ENCODE data around the gene GPNMB.

The GPNMB gene

DNA sequence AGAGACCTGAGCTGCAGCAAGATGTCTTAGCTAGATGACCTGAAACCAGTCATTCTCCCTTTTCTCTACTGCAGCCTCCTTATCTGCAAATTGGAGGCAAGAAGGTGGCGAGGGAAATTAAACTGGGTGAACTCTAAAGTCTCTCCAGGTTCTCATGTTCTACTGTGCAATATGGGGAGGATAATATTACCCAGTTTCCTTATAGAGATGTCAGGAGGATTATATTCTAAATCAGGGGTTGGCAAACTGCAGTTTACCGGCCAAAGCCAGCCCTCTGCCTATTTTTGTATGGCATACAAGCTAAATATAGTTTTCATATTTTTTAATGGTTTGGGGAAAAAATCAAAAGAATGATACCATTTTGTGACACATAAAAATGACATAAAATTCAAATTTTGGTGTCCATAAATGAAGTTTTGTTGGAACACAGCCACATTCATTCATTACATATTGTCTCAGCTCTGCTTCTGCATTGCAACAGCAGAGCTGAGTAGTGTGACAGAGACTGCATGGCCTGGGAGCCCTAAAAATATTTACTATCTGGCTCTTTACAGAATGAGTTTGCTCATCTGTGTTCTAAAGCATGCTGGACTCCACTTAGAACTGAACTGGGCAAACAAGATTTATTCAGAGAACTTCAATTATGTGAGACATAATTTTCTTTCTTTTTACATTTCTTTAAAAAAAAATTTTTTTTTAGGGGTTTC, 33.4 kb downstream of the GPNMB start:
- Histone ChIP-seq H3K4me1 (ENCODE audit: control insufficient read depth in 1 of 2, insufficient read depth in 2 of 2, low read length in 2 of 2) (no peaks in the 10 kb centered on the region), H3K27ac (ENCODE audit: low read depth, low read length) (no peak overlapping the region), H3K27me3 (ENCODE audit: control insufficient read depth in 1 of 2, insufficient read depth in 2 of 2, low read length in 2 of 2) (no peaks in the 10 kb centered on the region), H3K36me3 (ENCODE audit: control insufficient read depth in 1 of 2, insufficient read depth in 2 of 2, low read length in 2 of 2) (no peaks in the 10 kb centered on the region), H3K4me3 (ENCODE audit: low read depth in 1 of 2, low read length in 2 of 2) (no peak overlapping the region), H3K9ac (ENCODE audit: low read depth in 1 of 2, low read length in 2 of 2) (no peak overlapping the region), H3K9me3 (ENCODE audit: control insufficient read depth in 1 of 2, low read length in 2 of 2) (no peaks in the 10 kb centered on the region)

DNA sequence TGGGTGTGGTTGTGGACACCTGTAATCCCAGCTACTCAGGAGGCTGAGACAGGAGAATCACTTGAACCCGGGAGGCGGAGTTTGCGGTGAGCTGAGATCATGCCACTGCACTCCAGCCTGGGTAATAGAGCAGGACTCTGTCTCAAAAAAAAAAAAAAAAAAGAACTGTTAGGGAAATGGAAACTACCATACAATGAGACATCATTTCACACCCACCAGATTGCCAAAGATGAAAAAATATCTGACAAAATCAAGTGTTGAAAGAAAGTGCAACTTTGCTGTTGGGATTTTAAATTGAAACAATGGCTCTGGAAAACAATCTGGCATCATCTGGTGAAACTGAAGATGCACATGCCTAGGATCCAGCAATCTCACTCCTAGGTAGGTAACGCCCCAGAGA, 36.5 kb downstream of the GPNMB start:
- Histone ChIP-seq H3K9ac (ENCODE audit: low read depth in 1 of 2, low read length in 2 of 2) (no peak overlapping the region), H3K27ac (ENCODE audit: low read depth, low read length) (no peak overlapping the region), H3K36me3 (ENCODE audit: control insufficient read depth in 1 of 2, insufficient read depth in 2 of 2, low read length in 2 of 2) (no peaks in the 10 kb centered on the region), H3K4me1 (ENCODE audit: control insufficient read depth in 1 of 2, insufficient read depth in 2 of 2, low read length in 2 of 2) (no peaks in the 10 kb centered on the region), H3K27me3 (ENCODE audit: control insufficient read depth in 1 of 2, insufficient read depth in 2 of 2, low read length in 2 of 2) (no peaks in the 10 kb centered on the region), H3K4me3 (ENCODE audit: low read depth in 1 of 2, low read length in 2 of 2) (no peak overlapping the region), H3K9me3 (ENCODE audit: control insufficient read depth in 1 of 2, low read length in 2 of 2) (no peaks in the 10 kb centered on the region)

DNA sequence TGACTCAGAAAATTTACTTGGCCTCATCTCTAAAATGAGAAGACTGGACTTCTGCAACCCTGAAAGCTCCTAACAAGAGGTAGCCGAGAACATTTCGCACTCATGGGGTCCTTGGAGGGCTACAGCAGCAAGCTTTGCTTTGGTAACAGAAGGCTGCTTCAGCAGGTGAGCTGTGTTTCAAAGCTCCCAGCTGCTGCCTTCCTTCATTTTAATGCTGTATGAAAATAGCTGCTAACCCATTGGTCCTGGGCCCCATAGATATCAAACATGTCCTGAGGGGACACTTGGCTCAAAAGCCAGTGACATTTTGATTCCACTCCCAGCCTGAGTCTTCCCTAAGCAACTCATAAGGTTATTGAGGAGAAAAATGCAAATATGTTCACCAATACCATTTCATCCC, 38.3 kb downstream of the GPNMB start:
- no peaks in the 10 kb centered on the region for H3K9me3 ChIP-seq (ENCODE audit: control insufficient read depth in 1 of 2, low read length in 2 of 2)
- no peaks in the 10 kb centered on the region for H3K4me1 ChIP-seq (ENCODE audit: control insufficient read depth in 1 of 2, insufficient read depth in 2 of 2, low read length in 2 of 2)
- no peak overlapping the region for H3K9ac ChIP-seq (ENCODE audit: low read depth in 1 of 2, low read length in 2 of 2)
- no peaks in the 10 kb centered on the region for H3K27me3 ChIP-seq (ENCODE audit: control insufficient read depth in 1 of 2, insufficient read depth in 2 of 2, low read length in 2 of 2)
- H3K27ac ChIP-seq (ENCODE audit: low read depth, low read length) = no peak overlapping the region
- H3K36me3 ChIP-seq (ENCODE audit: control insufficient read depth in 1 of 2, insufficient read depth in 2 of 2, low read length in 2 of 2) = no peaks in the 10 kb centered on the region
- no peak overlapping the region for H3K4me3 ChIP-seq (ENCODE audit: low read depth in 1 of 2, low read length in 2 of 2)

DNA sequence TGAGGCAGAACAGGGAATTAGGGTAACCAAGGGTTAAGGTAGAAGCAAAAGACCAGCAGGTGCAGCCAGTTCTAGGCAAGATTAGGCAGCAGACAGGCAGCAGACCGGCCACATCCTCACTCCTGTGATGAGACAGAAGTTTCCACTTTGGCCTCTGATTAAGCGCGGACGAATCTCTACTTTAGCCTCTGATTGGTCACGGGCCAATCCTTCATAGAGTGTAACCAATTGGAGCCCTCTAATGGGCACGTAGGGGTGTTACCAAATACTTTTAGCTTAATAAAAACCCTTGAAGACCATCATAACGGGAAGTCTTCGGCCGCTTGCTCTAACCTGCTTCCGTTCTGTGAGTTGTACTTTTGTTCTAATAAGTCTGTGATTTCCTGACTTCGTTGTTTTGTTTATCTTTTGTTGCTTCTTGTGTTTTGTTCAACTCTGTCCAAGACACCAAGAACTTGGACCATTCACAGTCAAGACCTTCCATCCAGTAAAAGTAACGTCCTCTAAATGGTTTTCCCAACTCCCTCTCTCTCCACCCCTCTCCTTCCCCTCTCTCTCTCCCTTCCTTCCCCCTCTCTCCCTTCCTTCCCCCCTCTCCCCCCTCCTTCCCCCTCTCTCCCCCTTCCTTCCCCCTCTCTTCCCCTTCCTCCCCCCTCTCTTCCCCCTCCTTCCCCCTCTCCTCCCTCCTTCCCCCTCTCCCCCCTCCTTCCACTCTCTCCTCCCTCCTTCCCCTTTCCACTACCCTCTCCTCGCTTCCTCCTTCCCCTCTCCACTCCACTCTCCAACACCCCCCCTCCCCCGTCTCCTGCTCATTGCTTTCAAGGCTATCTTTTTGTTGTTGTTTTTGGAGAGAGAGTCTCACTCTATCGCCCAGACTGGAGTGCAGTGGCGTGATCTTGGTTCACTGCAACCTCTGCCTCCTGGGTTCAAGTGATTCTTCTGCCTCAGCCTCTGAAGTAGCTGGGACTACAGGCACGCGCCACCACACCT, 39.4 kb downstream of the GPNMB start:
- Histone ChIP-seq H3K4me3 (ENCODE audit: low read depth in 1 of 2, low read length in 2 of 2) (no peak overlapping the region), H3K27ac (ENCODE audit: low read depth, low read length) (no peak overlapping the region), H3K4me1 (ENCODE audit: control insufficient read depth in 1 of 2, insufficient read depth in 2 of 2, low read length in 2 of 2) (no peaks in the 10 kb centered on the region), H3K9ac (ENCODE audit: low read depth in 1 of 2, low read length in 2 of 2) (no peak overlapping the region), H3K27me3 (ENCODE audit: control insufficient read depth in 1 of 2, insufficient read depth in 2 of 2, low read length in 2 of 2) (no peaks in the 10 kb centered on the region), H3K9me3 (ENCODE audit: control insufficient read depth in 1 of 2, low read length in 2 of 2) (no peaks in the 10 kb centered on the region), H3K36me3 (ENCODE audit: control insufficient read depth in 1 of 2, insufficient read depth in 2 of 2, low read length in 2 of 2) (no peaks in the 10 kb centered on the region)

DNA sequence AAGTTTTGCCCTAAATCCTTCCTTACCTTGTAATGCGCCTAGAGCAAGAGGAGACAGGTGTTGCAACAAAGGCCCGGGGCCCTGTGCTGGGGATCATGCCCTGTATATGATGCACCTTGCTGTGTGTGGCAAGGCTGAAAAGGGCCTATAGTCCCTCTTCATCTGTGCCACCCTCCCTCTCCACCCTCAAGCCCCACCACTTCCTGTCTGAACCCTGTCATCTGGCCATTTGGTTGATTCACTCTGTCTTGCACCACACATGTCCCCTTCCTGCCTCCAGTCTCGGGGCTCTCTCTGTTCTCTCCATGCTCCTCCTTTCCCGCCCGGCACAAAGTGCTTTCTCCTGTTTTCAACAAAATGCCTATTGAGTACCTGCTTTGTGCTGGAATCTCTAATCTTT, 41.0 kb downstream of the GPNMB start:
- no peaks in the 10 kb centered on the region for H3K4me1 ChIP-seq (ENCODE audit: control insufficient read depth in 1 of 2, insufficient read depth in 2 of 2, low read length in 2 of 2)
- H3K27me3 ChIP-seq (ENCODE audit: control insufficient read depth in 1 of 2, insufficient read depth in 2 of 2, low read length in 2 of 2) = no peaks in the 10 kb centered on the region
- no peak overlapping the region for H3K4me3 ChIP-seq (ENCODE audit: low read depth in 1 of 2, low read length in 2 of 2)
- no peaks in the 10 kb centered on the region for H3K36me3 ChIP-seq (ENCODE audit: control insufficient read depth in 1 of 2, insufficient read depth in 2 of 2, low read length in 2 of 2)
- H3K27ac ChIP-seq (ENCODE audit: low read depth, low read length) = no peak overlapping the region
- no peaks in the 10 kb centered on the region for H3K9me3 ChIP-seq (ENCODE audit: control insufficient read depth in 1 of 2, low read length in 2 of 2)
- no peak overlapping the region for H3K9ac ChIP-seq (ENCODE audit: low read depth in 1 of 2, low read length in 2 of 2)

DNA sequence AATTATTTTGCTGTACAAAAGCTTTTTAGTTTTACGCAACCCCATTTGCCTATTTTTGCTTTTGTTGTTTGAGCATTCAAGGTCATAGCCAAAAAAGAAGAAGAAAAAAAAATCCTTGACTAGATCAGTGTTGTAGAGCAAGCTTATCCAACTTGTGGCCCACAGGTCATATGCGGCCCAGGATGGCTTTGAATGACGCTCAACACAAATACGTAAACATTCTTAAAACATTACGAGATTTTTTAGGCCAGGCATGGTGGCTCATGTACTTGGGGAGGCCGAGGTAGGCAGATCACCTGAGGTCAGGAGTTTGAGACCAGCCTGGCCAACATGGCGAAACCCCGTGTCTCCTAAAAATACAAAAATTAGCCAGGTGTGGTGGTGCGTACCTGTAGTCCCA, 44.4 kb downstream of the GPNMB start:
- Histone ChIP-seq H3K4me3 (ENCODE audit: low read depth in 1 of 2, low read length in 2 of 2) (no peak overlapping the region), H3K4me1 (ENCODE audit: control insufficient read depth in 1 of 2, insufficient read depth in 2 of 2, low read length in 2 of 2) (no peaks in the 10 kb centered on the region), H3K36me3 (ENCODE audit: control insufficient read depth in 1 of 2, insufficient read depth in 2 of 2, low read length in 2 of 2) (no peaks in the 10 kb centered on the region), H3K9me3 (ENCODE audit: control insufficient read depth in 1 of 2, low read length in 2 of 2) (no peaks in the 10 kb centered on the region), H3K9ac (ENCODE audit: low read depth in 1 of 2, low read length in 2 of 2) (no peak overlapping the region), H3K27me3 (ENCODE audit: control insufficient read depth in 1 of 2, insufficient read depth in 2 of 2, low read length in 2 of 2) (no peaks in the 10 kb centered on the region), H3K27ac (ENCODE audit: low read depth, low read length) (no peak overlapping the region)

DNA sequence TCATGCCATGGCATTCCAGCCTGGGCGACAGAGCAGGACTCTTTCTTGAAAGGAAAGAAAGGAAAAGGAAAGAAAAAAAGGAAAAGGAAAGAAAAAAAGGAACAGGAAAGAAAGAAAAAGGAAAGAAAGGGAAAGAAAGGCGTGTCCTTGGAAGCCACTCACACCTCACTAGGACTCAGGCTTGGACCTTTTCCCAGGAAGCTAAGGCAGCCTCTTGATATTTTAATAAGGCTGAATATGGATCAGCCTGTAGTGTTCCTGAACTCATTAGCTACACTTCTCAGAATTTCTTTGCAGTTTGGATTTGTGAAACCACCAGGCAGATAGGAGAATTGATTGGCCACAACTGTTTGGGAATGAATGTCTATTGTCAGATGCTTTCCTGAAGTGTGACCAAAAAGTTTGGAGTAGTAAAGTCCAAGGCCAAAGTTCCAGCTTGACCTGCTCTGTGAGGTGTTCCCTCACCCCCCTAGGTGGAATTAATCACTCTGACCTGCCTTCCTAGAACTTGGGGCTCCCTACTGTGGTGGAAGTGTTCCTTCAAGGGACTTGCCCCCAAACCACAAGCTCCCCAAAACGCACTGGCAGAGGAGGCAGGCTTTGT, 45.5 kb downstream of the GPNMB start:
- Histone ChIP-seq H3K4me3 (ENCODE audit: low read depth in 1 of 2, low read length in 2 of 2) (no peak overlapping the region), H3K27me3 (ENCODE audit: control insufficient read depth in 1 of 2, insufficient read depth in 2 of 2, low read length in 2 of 2) (no peaks in the 10 kb centered on the region), H3K9me3 (ENCODE audit: control insufficient read depth in 1 of 2, low read length in 2 of 2) (no peaks in the 10 kb centered on the region), H3K27ac (ENCODE audit: low read depth, low read length) (no peak overlapping the region), H3K9ac (ENCODE audit: low read depth in 1 of 2, low read length in 2 of 2) (no peak overlapping the region), H3K4me1 (ENCODE audit: control insufficient read depth in 1 of 2, insufficient read depth in 2 of 2, low read length in 2 of 2) (no peaks in the 10 kb centered on the region), H3K36me3 (ENCODE audit: control insufficient read depth in 1 of 2, insufficient read depth in 2 of 2, low read length in 2 of 2) (no peaks in the 10 kb centered on the region)

DNA sequence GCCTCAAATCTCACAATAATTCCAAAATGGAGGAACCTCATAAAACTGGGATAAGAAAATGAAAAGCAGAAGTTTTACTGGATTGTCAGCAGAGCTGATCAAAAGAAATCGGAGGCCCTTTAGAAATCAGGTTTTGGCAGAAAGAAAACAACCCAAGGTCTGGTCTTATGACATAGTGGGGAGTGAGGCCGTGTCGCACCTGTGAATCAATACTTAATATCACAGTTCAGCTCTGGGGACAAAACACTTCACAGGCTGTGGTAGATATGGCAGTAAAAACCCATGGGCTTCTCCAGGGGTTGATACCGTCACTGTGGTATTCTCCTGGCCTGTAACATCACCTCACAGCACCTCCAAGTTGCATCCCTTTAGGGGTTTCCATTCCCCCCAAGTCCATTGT, 46.0 kb downstream of the GPNMB start:
- no peak overlapping the region for H3K9ac ChIP-seq (ENCODE audit: low read depth in 1 of 2, low read length in 2 of 2)
- H3K4me1 ChIP-seq (ENCODE audit: control insufficient read depth in 1 of 2, insufficient read depth in 2 of 2, low read length in 2 of 2) = no peaks in the 10 kb centered on the region
- no peaks in the 10 kb centered on the region for H3K9me3 ChIP-seq (ENCODE audit: control insufficient read depth in 1 of 2, low read length in 2 of 2)
- H3K36me3 ChIP-seq (ENCODE audit: control insufficient read depth in 1 of 2, insufficient read depth in 2 of 2, low read length in 2 of 2) = no peaks in the 10 kb centered on the region
- H3K4me3 ChIP-seq (ENCODE audit: low read depth in 1 of 2, low read length in 2 of 2) = no peak overlapping the region
- no peaks in the 10 kb centered on the region for H3K27me3 ChIP-seq (ENCODE audit: control insufficient read depth in 1 of 2, insufficient read depth in 2 of 2, low read length in 2 of 2)
- H3K27ac ChIP-seq (ENCODE audit: low read depth, low read length) = no peak overlapping the region

DNA sequence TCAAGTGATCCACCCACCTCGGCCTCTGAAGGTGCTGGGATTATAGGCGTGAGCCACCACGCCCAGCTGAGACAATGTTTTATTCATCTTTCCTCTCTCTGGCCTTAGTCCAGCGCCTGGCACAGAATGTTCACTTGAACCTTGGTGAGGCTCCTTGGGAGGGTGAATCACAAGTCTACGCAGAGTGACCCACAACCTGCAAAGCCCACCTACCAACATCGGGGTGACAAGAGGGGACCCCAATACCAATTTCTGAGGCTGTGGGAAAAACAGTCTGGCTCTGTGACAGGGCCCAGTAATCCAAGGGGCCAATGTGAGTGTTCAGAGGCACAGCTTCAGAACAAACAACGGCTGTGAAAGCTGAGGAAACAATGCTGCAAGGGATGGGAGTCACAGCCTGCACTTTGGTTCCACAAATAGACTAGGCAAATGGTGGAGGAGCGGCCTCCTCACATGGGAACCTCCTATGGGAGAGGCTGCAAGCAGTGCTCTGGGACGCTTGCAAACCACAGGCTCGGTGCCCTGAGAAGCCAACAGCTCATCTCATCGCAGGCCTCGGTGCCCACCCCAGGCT, 47.0 kb downstream of the GPNMB start:
- H3K9ac ChIP-seq (ENCODE audit: low read depth in 1 of 2, low read length in 2 of 2) = no peak overlapping the region
- no peak overlapping the region for H3K4me3 ChIP-seq (ENCODE audit: low read depth in 1 of 2, low read length in 2 of 2)
- no peaks in the 10 kb centered on the region for H3K27me3 ChIP-seq (ENCODE audit: control insufficient read depth in 1 of 2, insufficient read depth in 2 of 2, low read length in 2 of 2)
- H3K9me3 ChIP-seq (ENCODE audit: control insufficient read depth in 1 of 2, low read length in 2 of 2) = no peaks in the 10 kb centered on the region
- H3K27ac ChIP-seq (ENCODE audit: low read depth, low read length) = no peak overlapping the region
- H3K36me3 ChIP-seq (ENCODE audit: control insufficient read depth in 1 of 2, insufficient read depth in 2 of 2, low read length in 2 of 2) = no peaks in the 10 kb centered on the region
- no peaks in the 10 kb centered on the region for H3K4me1 ChIP-seq (ENCODE audit: control insufficient read depth in 1 of 2, insufficient read depth in 2 of 2, low read length in 2 of 2)

Data from duodenal mucosa (tissue), 2 donors.